Transverse colon (tissue), 4 donors: Measurements from ENCODE around the gene CIDEA. TPM values are rescaled to one million over a fixed set of nuclear protein-coding genes. Genes with fewer than 3 reads are reported as not detected.

Experiments
- DNase-seq: peaks from one replicate; pipeline ENCODE4 v3.0.0-alpha.2; 2019
- H3K27ac ChIP-seq, 4 donors: fragments of 200-600 bp; sonication (generic); 2 replicates each; pipeline ENCODE4 v1.5.1; 2016 to 2018; ENCODE audit warnings: inconsistent platforms in 4 of 4
- H3K27me3 ChIP-seq: fragments of 200-600 bp; sonication (generic); 2 replicates; pipeline ENCODE4 v1.5.1; 2017; ENCODE audit warnings: inconsistent platforms
- H3K36me3 ChIP-seq, 4 donors: fragments of 200-600 bp; sonication (generic); 2 replicates each; pipeline ENCODE4 v1.5.1; 2017 to 2019; ENCODE audit warnings: inconsistent platforms in 4 of 4
- H3K4me1 ChIP-seq, 4 donors: fragments of 200-600 bp; sonication (generic); 2 replicates each; pipeline ENCODE4 v1.5.1; 2017 to 2020; ENCODE audit warnings: inconsistent platforms in 4 of 4
- H3K4me3 ChIP-seq, 4 donors: fragments of 200-600 bp; sonication (generic); 1 replicate in 1 of 4; 2 replicates in 3 of 4; pipeline versions ENCODE4 v1.5.1 to v1.6.1; 2017 to 2019; ENCODE audit warnings: inconsistent platforms in 4 of 4
- H3K9me3 ChIP-seq, 2 donors: fragments of 200-600 bp; sonication (generic); 2 replicates each; pipeline ENCODE4 v1.5.1; 2017 to 2019; ENCODE audit warnings: inconsistent platforms in 2 of 2
- EP300 ChIP-seq: sonication (generic); formaldehyde crosslinking; IDR thresholded peaks from one replicate; pipeline ENCODE4 v1.6.1; 2017; ENCODE audit warnings: antibody characterized with exemption, low read depth
- POLR2A ChIP-seq: fragments of 450-650 bp; IDR thresholded peaks from one replicate; pipeline ENCODE4 v1.6.1; 2016; ENCODE audit warnings: antibody characterized with exemption, mild to moderate bottlenecking, moderate library complexity
- POLR2AphosphoS5 ChIP-seq, 3 donors: sonication (generic); formaldehyde crosslinking; IDR thresholded peaks; one replicate each; pipeline ENCODE4 v1.6.1; 2016; ENCODE audit warnings: antibody characterized with exemption in 3 of 3
- WGBS, 2 donors: methylation state at CpG; one replicate each; pipeline ENCODE4 v1.1.5; 2018; ENCODE audit warnings: low coverage in 1 of 2; 5-methylcytosine and 5-hydroxymethylcytosine counted together
- in situ Hi-C, 4 donors: fragments of 200-750 bp; cut with MboI; loops; one replicate each; pipeline versions ENCODE4 v1.15.0 to v1.15.1; 2017; ENCODE audit warnings: low sequenced_read_pairs in 3 of 4, low pct_ligation_motif_present in 1 of 4, low pct_unique_long_range_greater_than_20kb in 1 of 4
- intact Hi-C: fragments of 100-400 bp; cut with DNase I; formaldehyde crosslinking; loops from one replicate; pipeline ENCODE4 v1.15.1; 2023; ENCODE audit warnings: low total_unique reads
- total RNA-seq, 4 donors: library from RNA; depleted of rRNA; stranded (reverse); fragments of >200 nt; gene quantifications; one replicate each; pipeline ENCODE4 v1.1.0, GENCODE V29; 2016
- TF ChIP-seq, protein P1 (sequence below), 5 experiments: fragments of 200-600 bp in 3 of 5; fragments of 450-650 bp in 2 of 5; sonication (generic) in 3 of 5; IDR thresholded peaks; 1 replicate in 2 of 5; 2 replicates in 3 of 5; pipeline ENCODE4 v1.5.1; 2016 to 2017; ENCODE audit warnings: antibody characterized with exemption in 5 of 5, inconsistent platforms in 3 of 5, mild to moderate bottlenecking in 2 of 5, moderate library complexity in 1 of 5

Gene CIDEA
- total RNA-seq, 4 donors from 2014 or later = 0.68 to 3.8 (median 3.7) TPM; not detected in 1

DNA sequence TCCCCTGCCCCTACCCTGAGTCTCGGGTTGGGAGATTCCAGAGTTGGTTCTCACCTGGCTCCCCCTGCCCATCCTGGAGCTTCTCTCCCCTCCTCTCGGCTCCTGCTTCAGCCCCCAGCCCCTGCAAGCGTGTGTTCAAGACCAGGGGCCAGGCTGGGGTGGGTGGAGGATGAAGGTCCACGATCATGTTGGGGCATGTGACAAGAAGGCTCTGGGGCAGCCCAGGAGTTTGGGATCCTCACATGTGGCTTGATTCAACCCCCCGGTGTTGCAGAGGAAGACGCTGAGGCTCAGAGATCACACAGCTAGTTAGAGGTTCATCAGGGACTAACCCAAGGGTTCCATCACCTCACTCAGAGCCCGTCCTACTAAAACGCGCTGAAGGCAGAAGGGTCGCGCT, 39.7 kb downstream of the CIDEA start:
- TF ChIP-seq, protein P1, sequence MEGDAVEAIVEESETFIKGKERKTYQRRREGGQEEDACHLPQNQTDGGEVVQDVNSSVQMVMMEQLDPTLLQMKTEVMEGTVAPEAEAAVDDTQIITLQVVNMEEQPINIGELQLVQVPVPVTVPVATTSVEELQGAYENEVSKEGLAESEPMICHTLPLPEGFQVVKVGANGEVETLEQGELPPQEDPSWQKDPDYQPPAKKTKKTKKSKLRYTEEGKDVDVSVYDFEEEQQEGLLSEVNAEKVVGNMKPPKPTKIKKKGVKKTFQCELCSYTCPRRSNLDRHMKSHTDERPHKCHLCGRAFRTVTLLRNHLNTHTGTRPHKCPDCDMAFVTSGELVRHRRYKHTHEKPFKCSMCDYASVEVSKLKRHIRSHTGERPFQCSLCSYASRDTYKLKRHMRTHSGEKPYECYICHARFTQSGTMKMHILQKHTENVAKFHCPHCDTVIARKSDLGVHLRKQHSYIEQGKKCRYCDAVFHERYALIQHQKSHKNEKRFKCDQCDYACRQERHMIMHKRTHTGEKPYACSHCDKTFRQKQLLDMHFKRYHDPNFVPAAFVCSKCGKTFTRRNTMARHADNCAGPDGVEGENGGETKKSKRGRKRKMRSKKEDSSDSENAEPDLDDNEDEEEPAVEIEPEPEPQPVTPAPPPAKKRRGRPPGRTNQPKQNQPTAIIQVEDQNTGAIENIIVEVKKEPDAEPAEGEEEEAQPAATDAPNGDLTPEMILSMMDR (IDR thresholded peaks at IDR 0.05) = no peak
- TF ChIP-seq EP300 (no peak), POLR2AphosphoS5 (IDR thresholded peaks at IDR 0.05) (no peak), POLR2A (no peak)
- no peak overlapping the region for H3K4me3 ChIP-seq
- no peaks in the 10 kb centered on the region for H3K9me3 ChIP-seq
- DNase-seq = no peak
- 77% methylated on average over 11 of the region's 11 CpGs; no CpG with 5 or more reads in 1 of the 2 donors for WGBS, 2 donors
- H3K27me3 ChIP-seq = peaks cover 12% of the 10 kb centered on the region
- H3K4me1 ChIP-seq = peaks cover 0 to 3% (median 2%) of the 10 kb centered on the region in 4 donors
- H3K27ac ChIP-seq = no peak overlapping the region
- in situ Hi-C loops = no loop called here
- intact Hi-C loops = no loop called here
- no peaks in the 10 kb centered on the region for H3K36me3 ChIP-seq

DNA sequence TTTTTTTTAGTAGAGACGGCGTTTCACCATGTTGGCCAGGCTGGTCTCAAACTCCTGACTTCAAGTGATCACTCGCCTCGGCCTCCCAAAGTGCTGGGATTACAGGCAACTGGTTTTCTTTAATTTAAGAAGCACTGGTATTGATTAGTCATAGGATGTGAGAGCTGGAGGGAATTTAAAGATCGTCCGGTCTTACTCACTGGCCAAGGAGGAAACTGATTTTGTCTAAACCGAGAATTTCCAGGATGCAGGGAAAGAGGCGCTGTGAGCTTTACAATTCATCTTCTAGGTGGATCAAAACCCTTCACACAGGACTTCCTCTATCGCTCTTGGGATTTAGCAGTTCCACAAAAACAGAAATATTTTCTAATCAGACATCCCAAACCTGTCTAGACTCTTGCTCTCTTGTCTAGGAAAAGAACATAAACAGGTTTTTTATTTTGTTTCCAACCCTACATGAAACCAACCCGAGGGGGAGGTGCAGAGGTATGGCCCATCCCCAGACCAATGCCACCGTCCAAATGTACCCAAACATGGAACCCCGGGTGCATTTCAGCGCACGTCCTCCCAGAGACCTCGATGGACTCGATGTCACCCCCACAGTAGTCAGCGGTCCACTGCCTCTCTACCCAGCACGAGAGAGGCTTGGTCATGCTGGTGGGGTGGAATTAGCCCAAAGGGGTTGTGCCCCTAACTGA, 41.4 kb downstream of the CIDEA start:
- TF ChIP-seq, protein P1 (IDR thresholded peaks at IDR 0.05) = no peak
- TF ChIP-seq POLR2AphosphoS5 (IDR thresholded peaks at IDR 0.05) = no peak
- no peak for TF ChIP-seq POLR2A
- no peak for TF ChIP-seq EP300
- Histone ChIP-seq H3K36me3 (no peaks in the 10 kb centered on the region), H3K9me3 (no peaks in the 10 kb centered on the region), H3K4me3 (no peak overlapping the region), H3K27ac (no peak overlapping the region), H3K27me3 (no peaks in the 10 kb centered on the region), H3K4me1 (no peaks in the 10 kb centered on the region)
- in situ Hi-C loops (no loop called here), intact Hi-C loops (no loop called here)
- no peak for DNase-seq
- 87 to 92% methylated on average over 8 to 18 of the region's 18 CpGs for WGBS, 2 donors

DNA sequence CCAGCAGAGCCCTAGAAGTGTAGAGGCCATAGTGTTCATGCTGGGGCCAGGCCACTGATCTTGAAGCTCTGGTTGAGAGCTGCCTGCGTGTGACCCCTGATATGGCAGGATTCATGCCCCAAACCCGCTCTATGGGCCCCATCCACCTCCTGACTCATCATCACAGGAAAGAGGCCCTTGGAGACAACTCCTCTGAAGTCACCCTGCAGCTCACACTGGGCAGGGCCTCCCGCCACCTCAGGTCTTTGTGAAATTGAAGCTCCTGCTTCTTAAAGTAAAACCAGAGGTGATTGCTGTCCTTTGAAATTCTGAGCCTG, 41.9 kb downstream of the CIDEA start:
- H3K9me3 ChIP-seq = no peaks in the 10 kb centered on the region
- H3K36me3 ChIP-seq = no peaks in the 10 kb centered on the region
- intact Hi-C loops = no loop called here
- TF ChIP-seq POLR2AphosphoS5 (IDR thresholded peaks at IDR 0.05) = no peak
- no peak for TF ChIP-seq EP300
- TF ChIP-seq, protein P1 (IDR thresholded peaks at IDR 0.05) = no peak
- no peak for TF ChIP-seq POLR2A
- in situ Hi-C loops = no loop called here
- no peak for DNase-seq
- H3K27me3 ChIP-seq = no peaks in the 10 kb centered on the region
- H3K4me3 ChIP-seq = no peak overlapping the region
- H3K4me1 ChIP-seq = no peaks in the 10 kb centered on the region
- 81 to 100% methylated on average over 1 to 3 of the region's 3 CpGs for WGBS, 2 donors
- H3K27ac ChIP-seq = no peak overlapping the region

DNA sequence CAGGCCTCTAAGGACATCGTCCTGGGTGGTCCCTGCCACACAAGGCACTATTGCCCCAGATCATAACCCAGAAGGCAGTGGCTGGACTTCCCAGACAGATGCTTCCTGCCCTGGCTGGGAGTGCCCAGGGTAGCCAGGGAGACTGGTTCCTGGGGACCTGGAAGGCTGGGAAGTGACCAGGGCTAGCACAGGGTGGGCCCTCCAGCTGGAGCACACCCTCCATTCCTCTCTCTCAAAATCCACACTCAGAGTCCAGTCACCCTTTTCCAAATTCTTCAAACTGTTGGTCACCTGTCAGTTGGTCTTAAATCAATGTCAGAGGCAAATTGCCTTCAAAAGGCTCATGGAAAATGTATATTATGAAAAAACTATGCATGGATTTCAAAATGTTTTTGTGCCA, 42.3 kb downstream of the CIDEA start:
- no peak for DNase-seq
- in situ Hi-C loops = no loop called here
- TF ChIP-seq EP300 (no peak), POLR2A (no peak), POLR2AphosphoS5 (IDR thresholded peaks at IDR 0.05) (no peak)
- TF ChIP-seq, protein P1 (IDR thresholded peaks at IDR 0.05) = no peak
- Histone ChIP-seq H3K27me3 (no peaks in the 10 kb centered on the region), H3K9me3 (no peaks in the 10 kb centered on the region), H3K36me3 (no peaks in the 10 kb centered on the region), H3K4me1 (no peaks in the 10 kb centered on the region), H3K27ac (no peak overlapping the region), H3K4me3 (no peak overlapping the region)
- intact Hi-C loops = no loop called here
- WGBS, 2 donors = 100% methylated on average over 1 of the region's 1 CpG; no CpG with 5 or more reads in 1 of the 2 donors
